Measurements from ENCODE around the gene PAEP. TPM values are rescaled to one million over a fixed set of nuclear protein-coding genes. Genes with fewer than 3 reads are reported as not detected.
A peak's percentile ranks its signal among the peaks of the same experiment; 100 is the strongest.

PAEP gene
- total and polyA plus RNA-seq, 7 donors: not detected

DNA sequence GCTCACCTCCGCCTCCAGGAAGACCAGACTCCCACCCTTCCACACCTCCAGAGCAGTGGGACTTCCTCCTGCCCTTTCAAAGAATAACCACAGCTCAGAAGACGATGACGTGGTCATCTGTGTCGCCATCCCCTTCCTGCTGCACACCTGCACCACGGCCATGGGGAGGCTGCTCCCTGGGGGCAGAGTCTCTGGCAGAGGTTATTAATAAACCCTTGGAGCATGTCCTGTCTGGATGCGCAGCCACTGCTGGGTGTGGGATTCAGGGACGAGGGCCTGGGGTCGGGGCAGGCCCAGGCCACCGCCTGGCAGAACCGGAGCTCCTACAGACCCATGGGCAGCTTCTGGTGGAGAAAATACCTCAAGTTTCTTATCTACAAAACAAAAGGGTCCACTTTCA is 5.0 kb downstream of the PAEP start:
- TF ChIP-seq, protein P1, sequence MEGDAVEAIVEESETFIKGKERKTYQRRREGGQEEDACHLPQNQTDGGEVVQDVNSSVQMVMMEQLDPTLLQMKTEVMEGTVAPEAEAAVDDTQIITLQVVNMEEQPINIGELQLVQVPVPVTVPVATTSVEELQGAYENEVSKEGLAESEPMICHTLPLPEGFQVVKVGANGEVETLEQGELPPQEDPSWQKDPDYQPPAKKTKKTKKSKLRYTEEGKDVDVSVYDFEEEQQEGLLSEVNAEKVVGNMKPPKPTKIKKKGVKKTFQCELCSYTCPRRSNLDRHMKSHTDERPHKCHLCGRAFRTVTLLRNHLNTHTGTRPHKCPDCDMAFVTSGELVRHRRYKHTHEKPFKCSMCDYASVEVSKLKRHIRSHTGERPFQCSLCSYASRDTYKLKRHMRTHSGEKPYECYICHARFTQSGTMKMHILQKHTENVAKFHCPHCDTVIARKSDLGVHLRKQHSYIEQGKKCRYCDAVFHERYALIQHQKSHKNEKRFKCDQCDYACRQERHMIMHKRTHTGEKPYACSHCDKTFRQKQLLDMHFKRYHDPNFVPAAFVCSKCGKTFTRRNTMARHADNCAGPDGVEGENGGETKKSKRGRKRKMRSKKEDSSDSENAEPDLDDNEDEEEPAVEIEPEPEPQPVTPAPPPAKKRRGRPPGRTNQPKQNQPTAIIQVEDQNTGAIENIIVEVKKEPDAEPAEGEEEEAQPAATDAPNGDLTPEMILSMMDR (IDR thresholded peaks at IDR 0.05): no peak
- WGBS, 3 donors: 56 to 63% (median 63%) methylated on average over 10 of the region's 10 CpGs
- DNase-seq: no peak
- Histone ChIP-seq H3K27me3 (ENCODE audit: insufficient read depth in 3 of 3, low read length in 2 of 3) (peaks cover 0 to 44% (median under 1%) of the 10 kb centered on the region in 3 donors), H3K27ac (no peak overlapping the region), H3K9me3 (no peaks in the 10 kb centered on the region), H3K4me3 (no peak overlapping the region), H3K4me1 (no peaks in the 10 kb centered on the region), H3K36me3 (ENCODE audit: insufficient read depth in 1 of 2, low read depth in 1 of 2) (no peaks in the 10 kb centered on the region)
- no peak for ATAC-seq
- intact Hi-C loops (cut with DNase I): no loop called here

DNA sequence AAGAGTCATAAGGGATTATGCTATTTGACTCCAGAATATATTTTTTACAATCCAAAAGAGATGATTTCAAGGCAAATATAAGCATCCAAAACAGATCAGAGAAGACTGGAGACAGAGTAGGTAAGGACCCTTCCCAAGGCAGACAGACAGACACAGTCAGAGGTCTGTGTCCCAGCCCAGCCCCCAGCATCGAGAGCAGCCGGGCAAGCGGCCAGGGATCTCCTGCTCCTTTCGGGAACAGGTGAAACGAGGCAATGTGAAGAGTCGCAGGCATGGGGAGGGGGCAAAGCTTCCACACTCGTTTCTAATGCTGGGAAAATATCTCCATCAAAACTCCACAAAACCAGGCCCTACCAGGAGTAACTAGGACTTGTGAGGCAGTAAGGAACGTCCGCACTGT is 5.8 kb downstream of the PAEP start:
- 46 to 55% (median 52%) methylated on average over 9 of the region's 9 CpGs for WGBS, 3 donors
- TF ChIP-seq, protein P1 (IDR thresholded peaks at IDR 0.05): no peak
- intact Hi-C loops (cut with DNase I): no loop called here
- H3K36me3 ChIP-seq (ENCODE audit: insufficient read depth in 1 of 2, low read depth in 1 of 2): no peaks in the 10 kb centered on the region
- ATAC-seq (no peak), DNase-seq (no peak)
- H3K9me3 ChIP-seq: no peaks in the 10 kb centered on the region
- H3K27me3 ChIP-seq (ENCODE audit: insufficient read depth in 3 of 3, low read length in 2 of 3): peaks cover 0 to 36% (median 0%) of the 10 kb centered on the region in 3 donors
- H3K4me3 ChIP-seq: no peak overlapping the region
- no peaks in the 10 kb centered on the region for H3K4me1 ChIP-seq
- H3K27ac ChIP-seq: no peak overlapping the region

DNA sequence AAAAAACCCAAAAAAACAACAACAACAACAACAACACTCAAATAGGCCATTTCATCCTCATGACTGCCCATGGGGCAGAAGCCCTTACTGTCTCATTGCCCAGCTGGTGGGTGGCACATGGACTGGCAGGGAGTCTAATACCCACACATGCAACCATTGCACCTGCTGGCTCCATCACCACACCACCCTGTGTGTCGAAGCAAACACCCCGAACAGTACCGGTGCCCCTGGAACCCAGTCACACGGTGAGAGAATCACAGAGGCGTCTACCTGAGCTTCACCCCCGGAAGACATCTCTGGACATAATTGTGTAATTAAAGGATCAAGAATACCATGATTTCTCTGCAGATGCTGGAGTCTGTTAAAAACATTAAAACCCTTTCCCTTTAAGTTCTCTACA is 6.5 kb downstream of the PAEP start:
- H3K4me1 ChIP-seq: no peaks in the 10 kb centered on the region
- WGBS, 3 donors: 74 to 84% (median 84%) methylated on average over 6 of the region's 6 CpGs
- ATAC-seq: no peak
- H3K9me3 ChIP-seq: no peaks in the 10 kb centered on the region
- intact Hi-C loops (cut with DNase I): no loop called here
- no peaks in the 10 kb centered on the region for H3K36me3 ChIP-seq (ENCODE audit: insufficient read depth in 1 of 2, low read depth in 1 of 2)
- TF ChIP-seq, protein P1 (IDR thresholded peaks at IDR 0.05): no peak
- DNase-seq: no peak
- peaks cover 0 to 31% (median 0%) of the 10 kb centered on the region in 3 donors for H3K27me3 ChIP-seq (ENCODE audit: insufficient read depth in 3 of 3, low read length in 2 of 3)
- no peak overlapping the region for H3K4me3 ChIP-seq
- no peak overlapping the region for H3K27ac ChIP-seq

DNA sequence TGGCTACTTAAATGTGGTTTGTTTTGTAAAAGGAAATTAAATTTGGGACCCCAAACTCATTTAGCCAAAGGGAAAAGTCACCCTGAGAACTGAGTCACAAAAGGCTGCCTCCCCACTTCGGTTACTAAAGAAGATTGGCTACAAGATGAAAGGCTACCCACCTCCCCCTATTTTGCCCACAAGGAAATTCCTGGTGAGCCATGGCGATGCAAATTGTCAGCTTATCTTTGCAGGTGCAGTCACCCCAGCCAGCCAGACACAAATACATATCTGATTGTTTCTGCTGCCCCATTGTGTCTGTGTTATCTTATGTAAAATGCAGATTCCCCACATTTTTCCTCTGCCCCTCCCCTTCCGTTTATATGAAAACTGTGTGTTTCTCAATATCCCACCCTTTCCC is 8.9 kb downstream of the PAEP start:
- DNase-seq (peak in 1 of 2 donors; percentile 6), ATAC-seq (no peak)
- WGBS, 3 donors: 41 to 49% (median 41%) methylated on average over 3 of the region's 3 CpGs
- TF ChIP-seq, protein P1 (IDR thresholded peaks at IDR 0.05): no peak
- H3K27ac ChIP-seq: no peak overlapping the region
- H3K4me1 ChIP-seq: no peaks in the 10 kb centered on the region
- peaks cover 0 to 27% (median 2%) of the 10 kb centered on the region in 3 donors for H3K27me3 ChIP-seq (ENCODE audit: insufficient read depth in 3 of 3, low read length in 2 of 3)
- no peaks in the 10 kb centered on the region for H3K36me3 ChIP-seq (ENCODE audit: insufficient read depth in 1 of 2, low read depth in 1 of 2)
- no peak overlapping the region for H3K4me3 ChIP-seq
- H3K9me3 ChIP-seq: no peaks in the 10 kb centered on the region
- intact Hi-C loops (cut with DNase I): no loop called here

DNA sequence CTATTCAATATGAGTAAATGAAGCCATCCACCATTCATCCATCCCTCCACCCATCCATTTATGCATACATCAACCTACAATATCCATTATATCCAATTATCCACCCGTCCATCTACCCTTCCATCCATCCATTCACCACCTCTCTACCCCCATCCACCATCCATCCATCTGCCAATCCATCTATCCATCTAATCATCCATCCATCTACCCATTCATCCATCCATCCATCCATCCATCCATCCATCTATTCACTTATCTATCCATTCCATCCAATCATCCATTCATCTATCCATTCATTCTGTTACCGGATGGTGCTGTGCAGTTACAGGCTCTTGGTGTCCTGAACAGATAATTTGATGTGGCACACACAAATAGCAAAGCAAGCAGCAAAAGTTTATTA is 10.7 kb downstream of the PAEP start:
- ATAC-seq (no peak), DNase-seq (no peak)
- Histone ChIP-seq H3K27me3 (ENCODE audit: insufficient read depth in 3 of 3, low read length in 2 of 3) (peaks cover 0 to 12% (median 2%) of the 10 kb centered on the region in 3 donors), H3K27ac (no peak overlapping the region), H3K9me3 (no peaks in the 10 kb centered on the region), H3K36me3 (ENCODE audit: insufficient read depth in 1 of 2, low read depth in 1 of 2) (no peaks in the 10 kb centered on the region), H3K4me3 (no peak overlapping the region), H3K4me1 (no peaks in the 10 kb centered on the region)
- TF ChIP-seq, protein P1 (IDR thresholded peaks at IDR 0.05): no peak
- intact Hi-C loops (cut with DNase I): no loop called here
- 82 to 88% (median 84%) methylated on average over 2 of the region's 2 CpGs for WGBS, 3 donors

Measured in psoas muscle (tissue), 8 donors.